Ishikawa (cell line): Measurements from ENCODE around the gene TRHDE.

Source experiments
- CEBPB ChIP-seq: IDR thresholded peaks from 2 replicates; pipeline ENCODE4 v1.6.1; 2012
- CREB1 ChIP-seq: IDR thresholded peaks from 2 replicates; pipeline ENCODE4 v1.6.1; 2012; ENCODE audit warnings: low read depth
- EGR1 ChIP-seq: IDR thresholded peaks from 2 replicates; pipeline ENCODE4 v1.6.1; 2012
- EP300 ChIP-seq: IDR thresholded peaks from 2 replicates; pipeline ENCODE4 v1.6.1; 2012; ENCODE audit warnings: borderline replicate concordance
- FOXM1 ChIP-seq: IDR thresholded peaks from 2 replicates; pipeline ENCODE4 v1.6.1; 2012; ENCODE audit warnings: low read depth, borderline replicate concordance
- NFIC ChIP-seq: IDR thresholded peaks from 2 replicates; pipeline ENCODE4 v1.6.1; 2012
- RAD21 ChIP-seq: IDR thresholded peaks from 2 replicates; pipeline ENCODE4 v1.6.1; 2012; ENCODE audit warnings: low read depth
- TAF1 ChIP-seq: IDR thresholded peaks from 2 replicates; pipeline ENCODE4 v1.6.1; 2012; ENCODE audit warnings: low read depth, mild to moderate bottlenecking
- TCF12 ChIP-seq: IDR thresholded peaks from 2 replicates; pipeline ENCODE4 v1.6.1; 2012; ENCODE audit warnings: low read depth
- TEAD4 ChIP-seq: IDR thresholded peaks from 2 replicates; pipeline ENCODE4 v1.6.1; 2012
- YY1 ChIP-seq: IDR thresholded peaks from 2 replicates; pipeline ENCODE4 v1.6.1; 2012; ENCODE audit warnings: low read depth
- ZBTB7A ChIP-seq: IDR thresholded peaks from 2 replicates; pipeline ENCODE4 v1.6.1; 2012; ENCODE audit warnings: low read depth
- TF ChIP-seq, protein P1 (sequence below): IDR thresholded peaks from 2 replicates; pipeline ENCODE4 v1.6.1; 2012
- TF ChIP-seq, protein P2 (sequence below): IDR thresholded peaks from 2 replicates; pipeline ENCODE4 v1.6.1; 2012; ENCODE audit warnings: low read depth, mild to moderate bottlenecking
- TF ChIP-seq, protein P3 (sequence below): IDR thresholded peaks from 2 replicates; pipeline ENCODE4 v1.6.1; 2012

Gene TRHDE

DNA sequence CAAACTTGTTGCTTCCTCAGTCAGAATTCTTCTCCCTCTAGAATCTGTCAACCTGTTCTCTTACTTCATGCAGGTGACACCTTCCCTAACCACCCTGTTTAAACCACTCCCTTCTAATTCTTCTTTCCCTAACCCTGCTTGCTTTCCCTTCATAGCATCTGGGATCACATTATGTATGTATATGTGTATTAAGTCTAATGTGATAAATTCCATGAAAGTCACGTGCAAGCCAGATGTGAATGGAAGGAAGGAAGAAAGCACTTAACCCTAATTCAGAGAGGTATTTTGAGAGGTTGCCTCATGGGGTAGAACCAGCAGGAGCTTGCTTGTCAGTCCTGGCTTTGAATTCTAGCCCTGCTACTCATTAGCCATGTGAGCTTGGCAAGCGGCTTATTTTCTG, 340.0 kb downstream of the TRHDE start:
- TF ChIP-seq EGR1 (no peak), TCF12 (no peak), NFIC (no peak), TEAD4 (no peak), YY1 (no peak), TAF1 (no peak)
- TF ChIP-seq, protein P1, sequence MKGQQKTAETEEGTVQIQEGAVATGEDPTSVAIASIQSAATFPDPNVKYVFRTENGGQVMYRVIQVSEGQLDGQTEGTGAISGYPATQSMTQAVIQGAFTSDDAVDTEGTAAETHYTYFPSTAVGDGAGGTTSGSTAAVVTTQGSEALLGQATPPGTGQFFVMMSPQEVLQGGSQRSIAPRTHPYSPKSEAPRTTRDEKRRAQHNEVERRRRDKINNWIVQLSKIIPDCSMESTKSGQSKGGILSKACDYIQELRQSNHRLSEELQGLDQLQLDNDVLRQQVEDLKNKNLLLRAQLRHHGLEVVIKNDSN, result no peak

DNA sequence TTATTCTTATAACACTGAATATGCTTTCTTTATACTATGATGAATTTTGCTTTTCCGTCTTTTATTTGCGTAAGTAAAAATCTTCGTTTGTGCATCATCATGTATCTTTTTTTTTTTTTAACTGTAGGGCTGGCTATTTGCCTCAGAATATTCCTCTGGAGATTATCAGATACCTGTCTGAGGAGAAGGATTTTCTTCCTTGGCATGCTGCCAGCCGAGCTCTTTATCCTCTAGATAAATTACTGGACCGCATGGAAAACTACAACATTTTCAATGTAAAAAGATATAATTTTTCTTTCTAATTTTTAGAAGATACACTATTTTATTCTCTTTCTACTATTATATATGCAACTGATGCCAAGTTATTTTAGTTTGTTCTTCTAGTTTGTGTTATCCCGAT, 346.6 kb downstream of the TRHDE start:
- TF ChIP-seq EP300 (no peak), TAF1 (no peak), YY1 (no peak), TCF12 (no peak), CREB1 (no peak), CEBPB (no peak), TEAD4 (no peak), EGR1 (no peak), FOXM1 (no peak), ZBTB7A (no peak), NFIC (no peak), RAD21 (no peak)
- TF ChIP-seq, protein P2, sequence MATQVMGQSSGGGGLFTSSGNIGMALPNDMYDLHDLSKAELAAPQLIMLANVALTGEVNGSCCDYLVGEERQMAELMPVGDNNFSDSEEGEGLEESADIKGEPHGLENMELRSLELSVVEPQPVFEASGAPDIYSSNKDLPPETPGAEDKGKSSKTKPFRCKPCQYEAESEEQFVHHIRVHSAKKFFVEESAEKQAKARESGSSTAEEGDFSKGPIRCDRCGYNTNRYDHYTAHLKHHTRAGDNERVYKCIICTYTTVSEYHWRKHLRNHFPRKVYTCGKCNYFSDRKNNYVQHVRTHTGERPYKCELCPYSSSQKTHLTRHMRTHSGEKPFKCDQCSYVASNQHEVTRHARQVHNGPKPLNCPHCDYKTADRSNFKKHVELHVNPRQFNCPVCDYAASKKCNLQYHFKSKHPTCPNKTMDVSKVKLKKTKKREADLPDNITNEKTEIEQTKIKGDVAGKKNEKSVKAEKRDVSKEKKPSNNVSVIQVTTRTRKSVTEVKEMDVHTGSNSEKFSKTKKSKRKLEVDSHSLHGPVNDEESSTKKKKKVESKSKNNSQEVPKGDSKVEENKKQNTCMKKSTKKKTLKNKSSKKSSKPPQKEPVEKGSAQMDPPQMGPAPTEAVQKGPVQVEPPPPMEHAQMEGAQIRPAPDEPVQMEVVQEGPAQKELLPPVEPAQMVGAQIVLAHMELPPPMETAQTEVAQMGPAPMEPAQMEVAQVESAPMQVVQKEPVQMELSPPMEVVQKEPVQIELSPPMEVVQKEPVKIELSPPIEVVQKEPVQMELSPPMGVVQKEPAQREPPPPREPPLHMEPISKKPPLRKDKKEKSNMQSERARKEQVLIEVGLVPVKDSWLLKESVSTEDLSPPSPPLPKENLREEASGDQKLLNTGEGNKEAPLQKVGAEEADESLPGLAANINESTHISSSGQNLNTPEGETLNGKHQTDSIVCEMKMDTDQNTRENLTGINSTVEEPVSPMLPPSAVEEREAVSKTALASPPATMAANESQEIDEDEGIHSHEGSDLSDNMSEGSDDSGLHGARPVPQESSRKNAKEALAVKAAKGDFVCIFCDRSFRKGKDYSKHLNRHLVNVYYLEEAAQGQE, result no peak
- TF ChIP-seq, protein P1, result no peak
- TF ChIP-seq, protein P3, sequence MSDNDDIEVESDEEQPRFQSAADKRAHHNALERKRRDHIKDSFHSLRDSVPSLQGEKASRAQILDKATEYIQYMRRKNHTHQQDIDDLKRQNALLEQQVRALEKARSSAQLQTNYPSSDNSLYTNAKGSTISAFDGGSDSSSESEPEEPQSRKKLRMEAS, result no peak

DNA sequence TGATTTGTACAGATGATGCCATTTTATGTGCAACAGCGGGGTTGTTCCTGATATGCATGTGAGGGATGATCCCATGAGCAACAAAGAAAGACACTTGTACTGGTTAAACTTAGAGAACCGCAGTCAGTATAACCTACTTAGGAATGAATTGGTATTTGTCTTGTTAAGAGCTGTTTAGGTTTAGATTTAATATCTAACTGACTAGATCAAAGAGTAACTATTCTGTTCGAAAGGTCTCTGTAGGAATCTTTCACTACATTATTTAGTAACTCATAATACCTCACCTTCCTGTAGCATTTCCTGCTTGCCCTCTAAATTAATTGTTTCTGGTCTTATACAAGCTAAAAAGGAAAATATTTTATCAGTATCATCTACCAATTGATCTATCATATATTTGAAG, 350.4 kb downstream of the TRHDE start:
- no peak for TF ChIP-seq EGR1
- TF ChIP-seq ZBTB7A, result no peak
- no peak for TF ChIP-seq RAD21
- TF ChIP-seq EP300, result no peak
- TF ChIP-seq, protein P1, result no peak
- TF ChIP-seq NFIC, result no peak
- no peak for TF ChIP-seq YY1
- TF ChIP-seq FOXM1, result no peak
- no peak for TF ChIP-seq CREB1
- no peak for TF ChIP-seq TEAD4
- TF ChIP-seq, protein P3, result no peak

DNA sequence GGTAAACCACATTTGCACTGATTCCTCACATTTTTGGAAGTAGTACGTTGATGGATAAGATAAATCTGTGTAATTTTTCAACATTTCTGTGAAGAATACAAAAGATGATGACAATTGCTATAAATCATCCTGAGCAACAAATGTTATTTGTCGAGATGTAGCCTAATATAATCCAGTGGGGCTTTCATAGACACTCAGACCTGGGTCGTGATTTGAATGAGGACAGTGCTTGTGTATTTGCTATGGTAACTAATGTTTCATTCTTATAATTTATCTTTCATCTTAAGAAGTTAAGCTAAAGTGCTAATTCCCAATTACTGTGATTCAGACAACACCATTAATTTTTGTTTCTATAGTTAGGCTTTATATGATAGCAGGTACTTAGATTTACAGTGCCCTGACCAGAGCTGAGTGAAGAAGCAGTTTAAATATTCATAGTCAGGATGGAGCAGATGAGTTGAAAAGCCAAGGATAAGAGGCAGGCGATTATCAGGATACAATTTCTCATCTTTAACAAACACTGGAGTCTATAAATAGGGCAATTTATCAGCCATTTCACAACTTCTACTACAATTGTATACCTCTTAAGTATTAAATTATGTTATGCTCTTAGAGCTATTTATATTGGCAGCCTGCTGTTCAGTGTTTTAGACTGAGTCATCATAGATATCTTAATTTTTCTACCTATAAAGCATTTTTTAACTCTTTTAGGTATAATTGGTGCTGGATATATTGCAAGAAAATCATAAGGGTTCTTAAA, 359.9 kb downstream of the TRHDE start:
- TF ChIP-seq, protein P1, result no peak
- TF ChIP-seq, protein P2, result no peak

DNA sequence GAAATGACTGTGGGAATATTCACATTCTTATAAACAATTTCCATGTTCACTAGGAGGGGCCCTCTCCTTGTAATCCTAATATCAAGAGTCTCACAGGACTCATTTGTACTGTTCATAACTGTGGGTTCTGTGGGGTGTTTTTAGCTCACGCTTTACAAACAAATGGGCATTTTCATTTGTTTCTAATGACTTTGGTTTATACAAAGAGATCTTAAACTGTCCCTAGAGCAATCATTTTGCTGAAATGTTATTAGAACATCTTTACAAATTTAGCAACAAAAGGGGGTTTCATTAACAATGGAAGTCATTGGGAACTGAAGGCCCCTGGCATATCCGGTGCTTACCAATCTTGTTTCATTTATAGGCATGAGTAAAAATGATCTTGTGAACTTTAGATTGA, 370.5 kb downstream of the TRHDE start:
- TF ChIP-seq, protein P3, result no peak
- TF ChIP-seq FOXM1 (no peak), RAD21 (no peak), TEAD4 (no peak), CEBPB (no peak)
